Caco-2 (cell line): ENCODE results near the gene C1RL. TPM values are rescaled to one million over a fixed set of nuclear protein-coding genes. Genes with fewer than 3 reads are reported as not detected.

ENCODE experiments used
- BruUV-seq: library from RNA; stranded (reverse); fragments of 400-500 nt; replicated peaks from 2 replicates; lab custom pipeline; 2021; lab: Mats Ljungman, UMichigan
- CTCF ChIA-PET: fragments of 300-600 bp; sonication (Branson Sonifier 250); formaldehyde crosslinking; loops from one replicate; lab custom pipeline; 2022; ENCODE audit warnings: antibody characterized with exemption; lab: Charles Lee
- POLR2A ChIA-PET: fragments of 300-600 bp; sonication (Branson Sonifier 250); formaldehyde crosslinking; loops from one replicate; lab custom pipeline; 2022; ENCODE audit warnings: antibody characterized with exemption; lab: Charles Lee
- DNase-seq, 2 experiments: peaks; one replicate each; pipeline versions ENCODE4 v3.0.0 to v3.0.0-alpha.2; 2020 to 2022
- H3K27me3 ChIP-seq: replicated peaks from 2 replicates; pipeline ENCODE4 v1.6.0; 2011; ENCODE audit warnings: low read length; ENCODE audit not compliant: control insufficient read depth, insufficient read depth
- H3K36me3 ChIP-seq: 2 replicates; pipeline ENCODE4 v1.5.1; 2011; ENCODE audit warnings: low read length; ENCODE audit not compliant: control insufficient read depth, insufficient read depth
- H3K4me1 ChIP-seq: fragments of 250-450 bp; sonication (Bioruptor Pico); 2 replicates; pipeline ENCODE4 v1.5.1; 2020; ENCODE audit warnings: mild to moderate bottlenecking
- H3K4me3 ChIP-seq: 2 replicates; pipeline ENCODE4 v1.5.1; 2011; ENCODE audit warnings: low read depth, mild to moderate bottlenecking, control low read depth, low read length
- H3K9me3 ChIP-seq: fragments of 250-450 bp; sonication (Bioruptor Pico); 2 replicates; pipeline ENCODE4 v1.5.1; 2020; ENCODE audit warnings: mild to moderate bottlenecking, moderate library complexity
- H3K27ac Mint-ChIP-seq: one replicate; pipeline ENCODE4 v1.8.0; 2022; ENCODE audit warnings: mixed read lengths; ENCODE audit not compliant: unreplicated experiment
- H3K27me3 Mint-ChIP-seq: one replicate; pipeline ENCODE4 v1.8.0; 2022; ENCODE audit warnings: mixed read lengths; ENCODE audit not compliant: insufficient read depth, unreplicated experiment
- H3K36me3 Mint-ChIP-seq: one replicate; pipeline ENCODE4 v1.8.0; 2022; ENCODE audit warnings: mild to moderate bottlenecking, mixed read lengths; ENCODE audit not compliant: insufficient read depth, unreplicated experiment
- H3K4me1 Mint-ChIP-seq: one replicate; pipeline ENCODE4 v1.8.0; 2022; ENCODE audit warnings: low read depth, mixed read lengths; ENCODE audit not compliant: unreplicated experiment
- H3K4me3 Mint-ChIP-seq: one replicate; pipeline ENCODE4 v1.8.0; 2022; ENCODE audit warnings: mild to moderate bottlenecking, moderate library complexity, mixed read lengths; ENCODE audit not compliant: unreplicated experiment
- H3K9me3 Mint-ChIP-seq: one replicate; pipeline ENCODE4 v1.8.0; 2022; ENCODE audit warnings: mixed read lengths; ENCODE audit not compliant: unreplicated experiment
- CTCF ChIP-seq, 2 experiments: fragments of 200-600 bp in 1 of 2; IDR thresholded peaks; 1 replicate in 1 of 2; 2 replicates in 1 of 2; pipeline versions ENCODE4 v1.5.1 to v1.8.0; 2011 to 2022; ENCODE audit warnings: antibody characterized with exemption in 1 of 2, control low read depth in 1 of 2, inconsistent platforms in 1 of 2, low read depth in 1 of 2, low read length in 1 of 2, mild to moderate bottlenecking in 1 of 2, moderate library complexity in 1 of 2; ENCODE audit not compliant: insufficient read depth in 1 of 2, severe bottlenecking in 1 of 2, unreplicated experiment in 1 of 2
- intact Hi-C: fragments of 100-400 bp; cut with micrococcal nuclease; formaldehyde crosslinking; loops from one replicate; pipeline ENCODE4 v1.10.0; 2022; ENCODE audit not compliant: unreplicated experiment
- total RNA-seq: library from RNA; stranded (reverse); gene quantifications from 2 replicates; pipeline ENCODE4 v1.2.3, GENCODE V29; 2022

Gene C1RL
- total RNA-seq, 1 experiment from 2014 or later = 40.2 TPM

GRCh38 chr12:7116196-7116595 lies 7.2 kb upstream of the C1RL start:
- no TSS peak for BruUV-seq
- no peaks in the 10 kb centered on the region for H3K27me3 ChIP-seq
- no peak overlapping the region for H3K4me3 ChIP-seq
- peak in 1 of 2 experiments; percentile 8 for DNase-seq
- Mint-ChIP-seq H3K27me3 (no peaks in the 10 kb centered on the region), H3K4me1 (no peaks in the 10 kb centered on the region), H3K36me3 (no peaks in the 10 kb centered on the region), H3K27ac (no peak overlapping the region), H3K4me3 (no peak overlapping the region), H3K9me3 (no peaks in the 10 kb centered on the region)
- intact Hi-C loops = no loop called here
- TF ChIP-seq CTCF (IDR thresholded peaks at IDR 0.05; ENCODE audit: insufficient read depth in 1 of 2, low read depth in 1 of 2, low read length in 1 of 2, severe bottlenecking in 1 of 2, unreplicated experiment in 1 of 2) = no peak
- CTCF ChIA-PET = no interaction called here
- no peaks in the 10 kb centered on the region for H3K4me1 ChIP-seq
- H3K9me3 ChIP-seq = no peaks in the 10 kb centered on the region
- POLR2A ChIA-PET = no interaction called here
- no peaks in the 10 kb centered on the region; the same call in 1 of the 2 replicates for H3K36me3 ChIP-seq

GRCh38 chr12:7114851-7115250 lies 5.8 kb upstream of the C1RL start:
- H3K9me3 Mint-ChIP-seq = no peaks in the 10 kb centered on the region
- POLR2A ChIA-PET = no interaction called here
- no peaks in the 10 kb centered on the region for H3K36me3 Mint-ChIP-seq
- no peak overlapping the region for H3K4me3 Mint-ChIP-seq
- CTCF ChIA-PET = no interaction called here
- Histone ChIP-seq H3K36me3 (peaks cover 1% of the 10 kb centered on the region; the same call in 1 of the 2 replicates), H3K27me3 (no peaks in the 10 kb centered on the region), H3K4me1 (no peaks in the 10 kb centered on the region), H3K9me3 (no peaks in the 10 kb centered on the region), H3K4me3 (no peak overlapping the region)
- TF ChIP-seq CTCF (IDR thresholded peaks at IDR 0.05; ENCODE audit: insufficient read depth in 1 of 2, low read depth in 1 of 2, low read length in 1 of 2, severe bottlenecking in 1 of 2, unreplicated experiment in 1 of 2) = no peak
- H3K4me1 Mint-ChIP-seq = no peaks in the 10 kb centered on the region
- no peak for DNase-seq
- no TSS peak for BruUV-seq
- H3K27me3 Mint-ChIP-seq = no peaks in the 10 kb centered on the region
- H3K27ac Mint-ChIP-seq = no peak overlapping the region
- intact Hi-C loops = no loop called here

- no peaks in the 10 kb centered on the region for H3K9me3 ChIP-seq
- no peaks in the 10 kb centered on the region for H3K4me1 ChIP-seq
- Mint-ChIP-seq H3K4me3 (no peak overlapping the region), H3K9me3 (no peaks in the 10 kb centered on the region), H3K36me3 (peaks cover 2% of the 10 kb centered on the region), H3K4me1 (peaks cover 6% of the 10 kb centered on the region), H3K27ac (no peak overlapping the region), H3K27me3 (no peaks in the 10 kb centered on the region)
- H3K36me3 ChIP-seq = peaks cover 1% of the 10 kb centered on the region; the same call in 1 of the 2 replicates
- no peaks in the 10 kb centered on the region for H3K27me3 ChIP-seq
- ChIA-PET POLR2A (no interaction called here), CTCF (interaction anchor here (0.5 to 2.3 kb wide), 7 partner anchors 30 to 170 kb away, joined by 3 to 24 read pairs (median 5); partner anchors contain the start of genes C12orf57 and RNU7-1)
- TF ChIP-seq CTCF (IDR thresholded peaks at IDR 0.05; ENCODE audit: insufficient read depth in 1 of 2, low read depth in 1 of 2, low read length in 1 of 2, severe bottlenecking in 1 of 2, unreplicated experiment in 1 of 2) = no peak
- peak in 1 of 2 experiments; percentile 27 for DNase-seq
- no peak overlapping the region for H3K4me3 ChIP-seq
- intact Hi-C loops = no loop called here
- BruUV-seq = no TSS peak
Measured at GRCh38 chr12:7114008-7114407, 5.0 kb upstream of the C1RL start.
